Neural cell (in vitro differentiated cells): ENCODE results near the gene TOMM20. TPM values are rescaled to one million over a fixed set of nuclear protein-coding genes. Genes with fewer than 3 reads are reported as not detected.

Experiments used
- H2AFZ ChIP-seq: fragments of 200-600, 300-800 bp; sonication (generic), shearing (Covaris generic); 2 replicates; pipeline ENCODE4 v1.6.0; 2014; ENCODE audit warnings: low read depth, mild to moderate bottlenecking, antibody characterized with exemption, low read length, moderate library complexity
- H3F3A ChIP-seq: fragments of 200-600 bp; shearing (Covaris generic); 2 replicates; pipeline ENCODE4 v1.6.1; 2016; ENCODE audit warnings: mild to moderate bottlenecking, moderate library complexity, mixed read lengths, antibody characterized with exemption, low read length; ENCODE audit not compliant: insufficient read depth, poor library complexity, severe bottlenecking
- H3K27ac ChIP-seq: fragments of 200-600, 300-800 bp; sonication (generic), shearing (Covaris generic); 2 replicates; pipeline ENCODE4 v1.5.1; 2014; ENCODE audit warnings: mild to moderate bottlenecking, low read length, moderate library complexity
- H3K27me3 ChIP-seq: fragments of 300-800, 200-600 bp; sonication (generic), shearing (Covaris generic); 2 replicates; pipeline ENCODE4 v1.6.0; 2014; ENCODE audit warnings: mild to moderate bottlenecking, low read depth, low read length, moderate library complexity; ENCODE audit not compliant: insufficient read depth
- H3K36me3 ChIP-seq: fragments of 300-800, 200-600 bp; sonication (generic), shearing (Covaris generic); 2 replicates; pipeline ENCODE4 v1.5.1; 2014; ENCODE audit warnings: mild to moderate bottlenecking, antibody characterized with exemption, low read length, moderate library complexity; ENCODE audit not compliant: insufficient read depth
- H3K4me2 ChIP-seq: fragments of 300-800, 200-600 bp; sonication (generic), shearing (Covaris generic); 2 replicates; pipeline ENCODE4 v1.6.0; 2014; ENCODE audit warnings: mild to moderate bottlenecking, low read length
- H3K4me3 ChIP-seq: fragments of 300-800, 200-600 bp; sonication (generic), shearing (Covaris generic); 2 replicates; pipeline ENCODE4 v1.5.1; 2014; ENCODE audit warnings: mild to moderate bottlenecking, low read length, moderate library complexity
- H3K79me2 ChIP-seq: fragments of 200-600 bp; shearing (Covaris generic); replicated peaks from 2 replicates; pipeline ENCODE4 v1.6.0; 2014; ENCODE audit warnings: mild to moderate bottlenecking, low read length, moderate library complexity; ENCODE audit not compliant: insufficient read depth
- H3K9ac ChIP-seq: fragments of 300-800, 200-600 bp; sonication (generic), shearing (Covaris generic); 2 replicates; pipeline ENCODE4 v1.6.1; 2016; ENCODE audit warnings: mild to moderate bottlenecking, low read length, mixed read lengths
- H3K9me2 ChIP-seq: fragments of 200-600 bp; shearing (Covaris generic); 2 replicates; pipeline ENCODE4 v1.6.1; 2016; ENCODE audit warnings: mild to moderate bottlenecking, low read length, mixed read lengths; ENCODE audit not compliant: insufficient read depth
- H3K9me3 ChIP-seq: fragments of 200-600, 300-800 bp; sonication (generic), shearing (Covaris generic); 2 replicates; pipeline ENCODE4 v1.6.1; 2016; ENCODE audit warnings: mild to moderate bottlenecking, mixed run types, low read length, moderate library complexity, mixed read lengths
- H4K20me1 ChIP-seq: fragments of 200-600 bp; shearing (Covaris generic); 2 replicates; pipeline ENCODE4 v1.6.1; 2016; ENCODE audit warnings: mild to moderate bottlenecking, mixed run types; ENCODE audit not compliant: insufficient read depth
- CTCF ChIP-seq: fragments of 450-650 bp; IDR thresholded peaks from 2 replicates; pipeline ENCODE4 v1.5.1; 2014; ENCODE audit warnings: antibody characterized with exemption, mild to moderate bottlenecking, moderate library complexity; ENCODE audit not compliant: poor library complexity, severe bottlenecking
- EP300 ChIP-seq: fragments of 450-650 bp; conservative IDR thresholded peaks from 2 replicates; pipeline ENCODE4 v1.6.1; 2014; ENCODE audit warnings: antibody characterized with exemption, mild to moderate bottlenecking, moderate library complexity; ENCODE audit not compliant: poor library complexity, severe bottlenecking
- EZH2 ChIP-seq: fragments of 200-600, 300-800 bp; shearing (Covaris generic), sonication (generic); IDR thresholded peaks from 2 replicates; pipeline ENCODE4 v1.6.1; 2014; ENCODE audit warnings: antibody characterized with exemption, low read length, borderline replicate concordance, mild to moderate bottlenecking; ENCODE audit not compliant: insufficient read depth, poor library complexity, severe bottlenecking
- MXI1 ChIP-seq: fragments of 450-650 bp; conservative IDR thresholded peaks from 2 replicates; pipeline ENCODE4 v1.6.1; 2014; ENCODE audit warnings: antibody characterized with exemption, mild to moderate bottlenecking; ENCODE audit not compliant: poor library complexity, severe bottlenecking
- POLR2AphosphoS5 ChIP-seq: IDR thresholded peaks from 2 replicates; pipeline ENCODE4 v1.6.1; 2012
- RAD21 ChIP-seq: fragments of 450-650 bp; conservative IDR thresholded peaks from 2 replicates; pipeline ENCODE4 v1.6.1; 2014; ENCODE audit warnings: antibody characterized with exemption, mild to moderate bottlenecking, moderate library complexity
- REST ChIP-seq: IDR thresholded peaks from 2 replicates; pipeline ENCODE4 v1.6.1; 2012; ENCODE audit warnings: borderline replicate concordance
- SMC3 ChIP-seq: fragments of 450-650 bp; conservative IDR thresholded peaks from 2 replicates; pipeline ENCODE4 v1.6.1; 2014; ENCODE audit warnings: antibody characterized with exemption, mild to moderate bottlenecking, moderate library complexity; ENCODE audit not compliant: poor library complexity
- TAF1 ChIP-seq: IDR thresholded peaks from 2 replicates; pipeline ENCODE4 v1.6.1; 2012; ENCODE audit warnings: low read depth
- polyA plus RNA-seq: library from polyadenylated mRNA; depleted of rRNA; stranded (reverse); fragments of >200 nt; gene quantifications from 2 replicates; pipeline ENCODE4 v1.2.3, GENCODE V29; 2014

Gene TOMM20
- polyA plus RNA-seq, 1 donor from 2014 or later = 175 TPM

GRCh38 chr1:235077163-235077540 lies 51.5 kb downstream of the TOMM20 start:
- H3K27me3 ChIP-seq = no peaks in the 10 kb centered on the region
- no peaks in the 10 kb centered on the region for H3K36me3 ChIP-seq
- no peak overlapping the region for H3K9ac ChIP-seq
- H3K4me3 ChIP-seq = no peak overlapping the region
- H3K4me2 ChIP-seq = no peak overlapping the region
- H2AFZ ChIP-seq = no peak overlapping the region
- H3K9me3 ChIP-seq = no peaks in the 10 kb centered on the region
- no peaks in the 10 kb centered on the region for H3K9me2 ChIP-seq
- no peaks in the 10 kb centered on the region for H3K79me2 ChIP-seq
- no peaks in the 10 kb centered on the region for H4K20me1 ChIP-seq
- no peak overlapping the region for H3K27ac ChIP-seq
- no peaks in the 10 kb centered on the region for H3F3A ChIP-seq
- no peak for TF ChIP-seq RAD21
- no peak for TF ChIP-seq MXI1
- no peak for TF ChIP-seq POLR2AphosphoS5
- TF ChIP-seq EP300 = no peak
- TF ChIP-seq REST = no peak
- no peak for TF ChIP-seq SMC3
- TF ChIP-seq TAF1 = no peak
- no peak for TF ChIP-seq EZH2
- TF ChIP-seq CTCF = no peak

- Histone ChIP-seq H3K9ac (no peak overlapping the region), H3K9me3 (no peaks in the 10 kb centered on the region), H3K27ac (no peak overlapping the region), H3K4me2 (no peak overlapping the region), H3F3A (no peaks in the 10 kb centered on the region), H3K27me3 (no peaks in the 10 kb centered on the region), H2AFZ (no peak overlapping the region), H3K4me3 (no peak overlapping the region), H3K36me3 (no peaks in the 10 kb centered on the region), H3K9me2 (no peaks in the 10 kb centered on the region), H4K20me1 (no peaks in the 10 kb centered on the region), H3K79me2 (no peaks in the 10 kb centered on the region)
- TF ChIP-seq TAF1 (no peak), SMC3 (no peak), MXI1 (no peak), EZH2 (no peak), EP300 (no peak), REST (no peak), RAD21 (no peak), POLR2AphosphoS5 (no peak), CTCF (no peak)
Observed at GRCh38 chr1:235076504-235077162, 52.0 kb downstream of the TOMM20 start.
